Stimulated activated CD4-positive, alpha-beta T cell treated with anti-CD3 and anti-CD28 coated beads, Interleukin-12 subunit alpha, Interleukin-12 subunit beta, amount 100 ng/mL, for 4 hours (primary cell): ENCODE results near the gene PADI3.
"Not testable (repeated sequence)": the region's sequence is repeated elsewhere in the genome, so short reads cannot be mapped to it uniquely, and the experiment has no call there.

Source experiments
- DNase-seq: peaks from one replicate; pipeline ENCODE4 v3.0.0-alpha.2; 2020

Gene PADI3

GRCh38 chr1:17216078-17216477, 32.8 kb upstream of the PADI3 start:
- no peak for DNase-seq

DNA sequence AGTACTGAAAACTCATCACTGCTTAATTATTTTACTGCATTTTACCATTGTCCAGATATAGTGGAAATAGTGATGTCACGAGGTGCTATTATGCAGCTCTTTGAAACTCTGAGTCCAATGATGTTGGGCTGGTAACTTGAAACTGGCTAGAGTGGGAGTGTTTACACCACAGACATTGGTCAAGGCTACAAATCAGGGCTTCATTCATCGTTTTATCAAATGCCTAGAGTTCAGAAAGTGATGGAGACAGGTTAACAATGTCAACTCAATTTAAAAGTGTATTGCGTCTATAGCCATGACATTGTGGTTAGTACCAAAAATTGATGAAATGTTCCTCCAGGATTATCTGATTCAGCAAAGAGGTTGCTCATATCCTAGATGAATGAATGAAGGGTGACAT, 31.3 kb upstream of the PADI3 start:
- no peak for DNase-seq

DNA sequence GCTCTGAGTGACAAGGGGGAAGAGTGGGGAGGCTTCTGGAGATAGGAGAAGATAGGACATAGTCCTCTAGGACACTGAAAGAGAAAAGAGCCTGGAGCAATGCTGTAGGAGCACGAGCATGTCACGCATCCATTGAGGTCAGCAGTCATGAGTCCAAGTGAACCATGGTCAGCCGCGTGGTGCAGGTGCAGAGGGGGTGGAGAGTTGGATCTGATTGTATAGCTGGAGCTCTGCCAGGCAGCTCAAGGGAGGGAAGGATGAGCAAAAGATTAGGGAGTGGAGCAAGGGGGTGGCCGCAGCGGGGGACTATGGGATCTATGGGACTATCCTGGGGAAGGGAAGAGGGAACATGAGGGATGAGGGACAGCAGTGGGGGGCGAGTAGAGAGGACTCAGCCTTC, 30.0 kb upstream of the PADI3 start:
- DNase-seq: no peak

GRCh38 chr1:17220287-17220686, 28.6 kb upstream of the PADI3 start:
- no peak for DNase-seq

GRCh38 chr1:17222557-17222956, 26.3 kb upstream of the PADI3 start:
- no peak for DNase-seq

- DNase-seq: no peak
Observed at GRCh38 chr1:17224434-17224833, 24.5 kb upstream of the PADI3 start.

DNA sequence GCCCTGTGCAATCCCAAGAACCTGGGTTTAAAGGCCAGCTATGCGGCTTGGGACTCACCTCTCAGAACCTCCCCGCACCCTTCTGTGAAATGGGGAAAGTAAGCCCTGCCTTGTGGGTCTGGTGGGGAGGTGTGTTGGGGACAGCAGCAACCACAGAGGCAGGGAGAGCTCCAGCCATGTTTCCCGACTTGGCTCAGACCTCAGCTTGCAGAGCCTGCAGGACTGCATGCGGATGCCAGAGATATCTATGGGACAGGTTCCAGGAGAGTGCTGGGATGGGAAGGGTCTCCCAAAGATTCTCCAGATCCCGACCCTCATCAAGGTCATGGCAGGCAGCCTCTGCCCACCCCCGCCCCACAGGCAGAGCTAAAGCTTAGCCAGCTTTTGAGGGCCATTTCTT, 23.8 kb upstream of the PADI3 start:
- no peak for DNase-seq

DNA sequence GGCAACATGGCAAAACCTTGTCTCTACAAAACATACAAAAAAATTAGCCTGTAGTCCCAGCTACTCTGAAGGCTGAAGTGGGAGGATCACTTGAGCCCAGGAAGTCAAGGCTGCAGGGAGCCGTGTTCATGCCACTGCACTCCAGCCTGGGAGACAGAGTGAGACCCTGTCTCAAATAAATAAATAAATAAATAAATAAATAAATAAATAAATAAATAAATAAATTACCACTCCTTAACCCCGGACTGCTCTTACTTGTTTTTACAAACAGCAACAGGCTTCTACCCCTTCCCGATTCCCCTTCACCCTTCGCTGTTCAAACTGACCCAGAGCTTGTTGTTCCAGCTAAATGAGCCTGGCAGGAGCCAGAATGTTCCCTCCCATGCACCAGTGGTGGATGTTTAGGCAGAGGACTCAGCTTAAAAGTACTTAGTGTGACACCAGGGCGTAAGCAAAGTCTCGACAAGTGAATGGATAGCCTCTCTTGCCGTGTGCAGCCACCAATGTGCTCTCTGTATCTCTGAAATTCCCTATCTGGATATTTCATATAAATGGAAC, 21.5 kb upstream of the PADI3 start:
- no peak for DNase-seq

GRCh38 chr1:17228619-17229018, 20.3 kb upstream of the PADI3 start:
- DNase-seq: no peak

GRCh38 chr1:17229379-17229778, 19.5 kb upstream of the PADI3 start:
- no peak for DNase-seq

GRCh38 chr1:17230106-17230505, 18.8 kb upstream of the PADI3 start:
- DNase-seq: no peak

- no peak for DNase-seq
Observed at GRCh38 chr1:17230671-17231310, 18.1 kb upstream of the PADI3 start.

DNA sequence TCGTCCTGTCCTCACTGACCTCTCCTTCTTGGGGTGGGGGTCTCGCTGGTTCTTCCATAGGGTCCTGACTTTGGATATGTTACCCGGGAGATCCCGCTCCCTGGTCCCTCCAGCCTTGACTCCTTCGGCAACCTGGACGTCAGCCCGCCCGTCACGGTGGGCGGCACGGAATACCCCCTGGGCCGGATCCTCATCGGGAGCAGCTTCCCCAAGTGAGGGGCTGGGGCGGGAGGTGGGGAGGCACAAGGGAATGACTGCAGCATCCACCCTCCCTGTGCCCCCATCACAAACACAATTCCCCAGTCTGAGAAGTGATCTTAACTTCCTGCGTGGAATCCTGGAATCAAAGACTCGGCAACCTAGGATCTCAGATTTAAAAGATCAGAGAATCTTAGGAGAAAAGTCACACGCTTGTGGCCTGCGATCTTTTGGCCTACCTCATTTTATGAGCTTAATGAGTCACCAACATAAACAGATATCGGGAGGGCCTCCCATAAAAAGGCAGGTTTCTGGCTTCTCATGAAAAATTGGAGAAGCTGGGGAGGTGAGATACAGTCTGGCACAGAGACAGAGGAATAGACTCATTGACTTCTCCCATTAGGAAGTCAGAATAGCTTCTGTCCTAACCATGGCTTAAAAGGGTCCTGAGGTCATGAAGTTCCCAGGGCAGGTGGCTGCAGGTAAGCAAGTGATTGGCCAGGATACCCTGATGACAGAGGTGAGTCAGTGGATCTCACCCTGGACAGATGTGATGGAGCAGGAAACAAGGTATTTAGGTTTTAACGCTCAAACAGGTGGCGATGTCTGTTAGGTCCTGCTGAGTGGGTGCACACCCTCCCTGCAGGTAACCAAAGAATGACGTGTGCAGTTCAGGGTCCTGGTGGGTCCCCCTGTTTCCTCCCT, 15.9 kb upstream of the PADI3 start:
- DNase-seq: no peak

GRCh38 chr1:17233675-17234320, 15.1 kb upstream of the PADI3 start:
- no peak for DNase-seq

DNA sequence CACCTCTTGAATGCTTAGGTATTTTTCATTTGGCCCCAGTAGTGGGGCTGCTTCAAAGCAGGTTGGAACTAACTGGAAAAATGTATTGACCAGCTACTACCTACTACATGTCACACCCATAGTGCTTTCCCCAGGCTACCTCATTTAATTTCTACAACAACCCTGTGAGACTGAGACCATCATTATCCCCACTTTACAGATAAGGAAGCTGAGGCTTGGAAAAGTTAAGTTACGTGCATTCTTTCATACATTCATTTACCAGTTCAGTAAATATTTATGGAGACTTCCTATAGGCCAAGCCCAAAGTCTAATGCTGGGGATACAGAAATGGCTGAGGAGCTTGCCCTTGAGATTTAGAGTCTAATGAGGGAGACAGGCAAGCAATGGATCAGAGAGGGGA, 14.5 kb upstream of the PADI3 start:
- no peak for DNase-seq

DNA sequence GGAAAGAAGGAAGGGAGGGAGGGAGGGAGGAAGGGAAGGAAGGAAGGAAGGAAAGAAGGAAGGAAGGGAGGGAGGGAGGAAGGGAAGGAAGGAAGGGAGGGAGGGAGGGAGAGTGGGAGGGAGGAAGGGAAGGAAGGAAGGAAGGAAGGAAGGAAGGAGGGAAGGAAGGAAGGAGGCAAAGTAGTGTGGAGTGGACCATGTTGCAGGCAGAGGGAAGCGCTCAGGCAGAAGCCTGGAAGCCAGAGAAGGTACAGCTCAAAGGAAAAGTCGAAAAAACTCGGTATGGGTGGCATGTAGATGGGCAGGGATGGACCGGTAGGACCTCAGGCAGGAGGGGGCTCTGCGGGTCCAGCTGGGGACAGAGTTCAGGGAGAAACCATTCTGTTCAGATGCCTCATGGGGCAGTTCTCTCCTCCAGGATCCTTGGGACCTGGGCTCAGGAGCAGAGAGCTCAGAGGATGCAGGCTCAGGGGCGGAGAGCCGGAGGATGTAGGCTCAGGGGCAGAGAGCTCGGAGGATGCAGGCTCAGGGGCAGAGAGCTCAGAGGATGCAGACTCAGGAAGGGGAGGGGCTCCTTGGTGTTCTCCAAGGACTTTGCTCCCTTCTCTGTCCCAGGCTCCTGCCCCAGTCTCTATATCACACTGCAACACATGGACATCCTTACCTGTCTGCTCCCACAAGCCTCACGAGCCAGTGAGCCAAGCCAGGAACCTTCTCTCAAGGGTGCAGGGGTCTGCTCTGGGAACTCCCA, 13.6 kb upstream of the PADI3 start:
- DNase-seq: no peak

DNA sequence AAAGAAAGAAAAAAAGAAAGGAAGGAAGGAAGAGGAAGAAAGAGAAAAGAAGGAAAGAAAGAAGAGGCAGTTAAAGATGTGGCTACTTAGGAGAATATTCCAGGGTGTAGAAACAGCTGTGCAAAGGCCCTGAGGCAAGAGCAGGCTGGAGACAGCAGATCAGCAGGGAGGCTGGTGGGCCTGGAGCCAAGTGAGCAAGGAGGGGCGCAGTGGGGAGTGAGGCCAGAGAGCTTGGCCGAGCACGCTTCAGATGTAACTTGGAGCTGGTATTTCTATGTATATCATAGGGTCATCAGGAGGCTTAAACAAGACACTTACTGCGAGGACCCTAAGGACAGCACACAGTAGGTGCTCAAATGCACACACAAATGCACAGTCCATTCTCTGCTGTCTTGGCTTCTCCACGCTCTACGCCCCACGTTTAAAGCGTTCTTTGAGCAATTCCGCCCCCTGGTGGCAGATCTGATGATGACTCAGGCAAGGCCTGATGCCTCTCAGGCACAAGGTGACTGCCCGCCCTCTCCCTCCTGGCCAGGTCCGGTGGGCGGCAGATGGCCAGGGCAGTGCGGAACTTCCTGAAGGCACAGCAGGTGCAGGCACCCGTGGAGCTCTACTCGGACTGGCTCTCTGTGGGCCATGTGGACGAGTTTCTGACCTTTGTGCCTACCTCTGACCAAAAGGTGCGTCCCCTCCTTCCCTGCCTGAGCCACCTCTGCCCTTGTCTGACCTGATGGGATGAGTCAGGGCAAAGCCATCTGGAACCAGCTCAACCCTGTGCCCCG, 11.9 kb upstream of the PADI3 start:
- DNase-seq: peak; percentile 88

DNA sequence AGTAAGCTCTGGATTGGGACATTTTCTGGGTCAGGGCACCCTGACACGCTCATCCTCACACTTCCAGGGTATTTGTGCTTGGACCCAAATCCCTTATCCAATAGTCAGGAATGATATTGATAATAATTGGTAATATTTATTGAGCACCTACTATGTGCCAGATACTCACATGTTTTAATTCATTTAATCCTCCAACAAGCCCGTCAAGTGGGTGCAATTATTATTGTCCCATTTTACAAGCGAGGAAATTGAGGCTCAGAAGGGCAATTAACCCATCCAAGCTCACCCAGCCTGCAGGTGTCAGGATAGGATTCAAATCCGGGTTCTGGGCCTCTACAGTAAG, 11.4 kb upstream of the PADI3 start:
- no peak for DNase-seq

DNA sequence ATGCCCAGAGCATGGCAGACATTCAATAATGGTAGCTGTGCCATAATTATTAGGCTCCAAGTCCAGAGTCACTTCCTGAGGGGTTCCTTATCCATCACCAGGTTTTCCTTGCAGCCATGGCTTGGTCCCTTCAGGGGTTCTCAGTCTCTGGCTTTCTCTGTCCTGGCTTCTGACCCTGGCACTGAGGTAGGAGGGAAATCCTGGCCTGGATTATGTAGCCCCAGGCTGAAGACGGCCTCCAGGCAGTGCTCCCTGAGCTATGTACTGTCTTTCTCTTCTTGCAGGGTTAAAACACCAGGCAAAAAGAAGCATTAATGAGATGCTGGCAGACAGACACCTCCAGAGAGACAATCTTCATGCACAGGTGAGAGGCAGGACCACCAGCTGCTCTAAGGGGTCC, 9.5 kb upstream of the PADI3 start:
- DNase-seq: no peak

GRCh38 chr1:17241011-17241779, 7.7 kb upstream of the PADI3 start:
- DNase-seq: not testable (repeated sequence)

DNA sequence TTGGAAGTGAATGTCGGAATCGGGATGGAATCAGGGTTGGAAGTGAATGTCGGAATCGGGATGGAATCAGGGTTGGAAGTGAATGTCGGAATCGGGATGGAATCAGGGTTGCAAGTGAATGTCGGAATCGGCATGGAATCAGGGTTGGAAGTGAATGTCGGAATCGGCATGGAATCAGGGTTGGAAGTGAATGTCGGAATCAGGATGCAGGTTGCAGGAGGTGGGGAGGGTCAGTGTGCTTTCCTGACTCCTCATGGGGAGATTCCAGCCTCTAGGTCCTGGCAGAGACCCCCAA, 7.2 kb upstream of the PADI3 start:
- DNase-seq: not testable (repeated sequence)

GRCh38 chr1:17243274-17243673, 5.6 kb upstream of the PADI3 start:
- no peak for DNase-seq
